IMR-90 (cell line): Measurements from ENCODE around the gene NEAT1. TPM values are rescaled to one million over a fixed set of nuclear protein-coding genes. Genes with fewer than 3 reads are reported as not detected.

Source experiments
- ATAC-seq: fragments of 200-7000 bp; cut with Tn5 transposase; 2 replicates; pipeline ENCODE4 v1.9.1; 2020; ENCODE audit warnings: low read depth, mild to moderate bottlenecking, moderate library complexity
- BruUV-seq: library from RNA; stranded (reverse); fragments of 400-500 nt; replicated peaks from 2 replicates; lab custom pipeline; 2021; lab: Mats Ljungman, UMichigan
- CTCF ChIA-PET: fragments of 300-600 bp; formaldehyde crosslinking; extraction: SDS; loops from one replicate; lab custom pipeline; 2021; ENCODE audit warnings: antibody characterized with exemption; lab: Yijun Ruan, JAX
- POLR2A ChIA-PET: fragments of 300-600 bp; sonication (Branson Sonifier 250); formaldehyde crosslinking; loops from one replicate; lab custom pipeline; 2022; ENCODE audit warnings: antibody characterized with exemption; ENCODE audit not compliant: unreplicated experiment; lab: Charles Lee
- DNase-seq: peaks from one replicate; pipeline ENCODE4 v3.0.0; 2013
- H2AFZ ChIP-seq: replicated peaks from 2 replicates; pipeline ENCODE3; 2013; ENCODE audit warnings: low read length, mild to moderate bottlenecking; ENCODE audit not compliant: poor library complexity
- H2AK5ac ChIP-seq: 2 replicates; pipeline ENCODE4 v1.6.1; 2013; ENCODE audit warnings: low read depth, low read length, inconsistent platforms
- H2AK9ac ChIP-seq: replicated peaks from 2 replicates; pipeline ENCODE3; 2013; ENCODE audit warnings: mild to moderate bottlenecking, low read depth, low read length, moderate library complexity; ENCODE audit not compliant: poor library complexity
- H2BK120ac ChIP-seq: 2 replicates; pipeline ENCODE4 v1.6.1; 2013; ENCODE audit warnings: low read depth, low read length, inconsistent platforms
- H2BK15ac ChIP-seq: 3 replicates; pipeline ENCODE4 v1.6.1; 2013; ENCODE audit warnings: low read depth, low read length, inconsistent platforms
- H2BK20ac ChIP-seq: 2 replicates; pipeline ENCODE4 v1.6.1; 2013; ENCODE audit warnings: low read depth, mild to moderate bottlenecking, inconsistent platforms, low read length, moderate library complexity
- H2BK5ac ChIP-seq: 2 replicates; pipeline ENCODE4 v1.6.1; 2013; ENCODE audit warnings: mild to moderate bottlenecking, low read depth, low read length, inconsistent platforms; ENCODE audit not compliant: poor library complexity, severe bottlenecking
- H3K14ac ChIP-seq: replicated peaks from 2 replicates; pipeline ENCODE4 v1.6.1; 2013; ENCODE audit warnings: low read depth, low read length, inconsistent platforms
- H3K18ac ChIP-seq: 2 replicates; pipeline ENCODE4 v1.6.1; 2013; ENCODE audit warnings: low read depth, low read length, control low read depth
- H3K23ac ChIP-seq: 2 replicates; pipeline ENCODE4 v1.6.1; 2013; ENCODE audit warnings: low read depth, low read length, inconsistent platforms
- H3K27ac ChIP-seq: 2 replicates; pipeline ENCODE4 v1.5.1; 2013; ENCODE audit warnings: mild to moderate bottlenecking, control low read depth, low read length; ENCODE audit not compliant: insufficient read depth
- H3K27me3 ChIP-seq: 2 replicates; pipeline ENCODE4 v1.6.1; 2013; ENCODE audit warnings: low read length; ENCODE audit not compliant: control insufficient read depth, insufficient read depth
- H3K36me3 ChIP-seq: 2 replicates; pipeline ENCODE4 v1.6.1; 2013; ENCODE audit warnings: low read length, mixed read lengths; ENCODE audit not compliant: control insufficient read depth, insufficient read depth
- H3K4ac ChIP-seq: 2 replicates; pipeline ENCODE4 v1.6.1; 2013; ENCODE audit warnings: low read depth, low read length, inconsistent platforms
- H3K4me1 ChIP-seq: 2 replicates; pipeline ENCODE4 v1.6.1; 2013; ENCODE audit warnings: low read length, mixed read lengths; ENCODE audit not compliant: control insufficient read depth, insufficient read depth
- H3K4me2 ChIP-seq: 2 replicates; pipeline ENCODE4 v1.6.1; 2013; ENCODE audit warnings: low read depth, mild to moderate bottlenecking, control low read depth, low read length, moderate library complexity
- H3K4me3 ChIP-seq: 2 replicates; pipeline ENCODE4 v1.5.1; 2013; ENCODE audit warnings: low read depth, mild to moderate bottlenecking, control low read depth, low read length, moderate library complexity; ENCODE audit not compliant: insufficient read depth
- H3K56ac ChIP-seq: 2 replicates; pipeline ENCODE4 v1.6.1; 2013; ENCODE audit warnings: low read length, inconsistent platforms; ENCODE audit not compliant: insufficient read depth; ENCODE audit errors: extremely low read depth
- H3K79me1 ChIP-seq, 2 experiments: 2 replicates each; pipeline ENCODE4 v1.6.1; 2013; ENCODE audit warnings: low read length in 2 of 2, inconsistent platforms in 1 of 2, low read depth in 1 of 2
- H3K9ac ChIP-seq: 2 replicates; pipeline ENCODE4 v1.6.1; 2013; ENCODE audit warnings: low read depth, low read length, control low read depth
- H3K9me1 ChIP-seq: 2 replicates; pipeline ENCODE4 v1.6.1; 2013; ENCODE audit warnings: low read length, inconsistent platforms; ENCODE audit not compliant: insufficient read depth
- H3K9me3 ChIP-seq: 2 replicates; pipeline ENCODE4 v1.6.1; 2013; ENCODE audit warnings: low read length; ENCODE audit not compliant: control insufficient read depth, insufficient read depth
- H4K20me1 ChIP-seq: 2 replicates; pipeline ENCODE4 v1.6.1; 2013; ENCODE audit warnings: low read length, inconsistent platforms; ENCODE audit not compliant: insufficient read depth
- H4K5ac ChIP-seq: 2 replicates; pipeline ENCODE4 v1.6.1; 2013; ENCODE audit warnings: mild to moderate bottlenecking, low read depth, low read length, control low read depth
- H4K8ac ChIP-seq, 2 experiments: 2 replicates each; pipeline ENCODE4 v1.6.1; 2013; ENCODE audit warnings: low read depth in 2 of 2, low read length in 2 of 2, control low read depth in 1 of 2, inconsistent platforms in 1 of 2
- H4K91ac ChIP-seq: 2 replicates; pipeline ENCODE4 v1.6.1; 2013; ENCODE audit warnings: low read depth, low read length, inconsistent platforms; ENCODE audit not compliant: insufficient read depth
- FOS ChIP-seq: fragments of 150-350 bp; IDR thresholded peaks from 2 replicates; pipeline ENCODE4 v1.6.1; 2016; ENCODE audit warnings: low read depth, low read length
- POLR2A ChIP-seq: IDR thresholded peaks from 2 replicates; pipeline ENCODE4 v1.6.1; 2012; ENCODE audit warnings: mild to moderate bottlenecking, low read depth, low read length
- WGBS, 2 experiments: methylation state at CpG; one replicate each; pipeline versions ENCODE4 v1.1.5 to v1.1.7; 2013; ENCODE audit warnings: missing lambda C conversion rate in 2 of 2; ENCODE audit not compliant: insufficient read length in 1 of 2; ENCODE audit errors: extremely low coverage in 2 of 2; 5-methylcytosine and 5-hydroxymethylcytosine counted together
- dilution Hi-C: fragments of 300-500 bp; cut with HindIII; formaldehyde crosslinking; loops from one replicate; pipeline ENCODE4 v1.14.3; 2018; ENCODE audit warnings: low sequenced_read_pairs; ENCODE audit not compliant: unreplicated experiment
- in situ Hi-C: fragments of 300-500 bp; cut with MboI; formaldehyde crosslinking; loops from 3 replicates; pipeline ENCODE4 v1.14.3; 2019; ENCODE audit warnings: low sequenced_read_pairs, inconsistent platforms, mixed read lengths
- intact Hi-C: fragments of 100-400 bp; cut with micrococcal nuclease; formaldehyde crosslinking; loops from 2 replicates; pipeline ENCODE4 v1.10.0; 2022
- polyA plus RNA-seq, 3 experiments: library from polyadenylated mRNA; depleted of rRNA; stranded (reverse); fragments of >200 nt; gene quantifications; 2 replicates each; pipeline ENCODE4 v1.2.3, GENCODE V29; 2012; ENCODE audit warnings: low replicate concordance in 1 of 3
- total RNA-seq: library from RNA; depleted of rRNA; stranded (reverse); fragments of >200 nt; gene quantifications from 2 replicates; pipeline ENCODE4 v1.2.3, GENCODE V29; 2012

NEAT1 gene
- total and polyA plus RNA-seq, 2 of the 4 experiments (the other 2 are of a cell fraction), result 30.1 to 114 TPM

GRCh38 chr11:65434667-65435410, 12.2 kb downstream of the NEAT1 start:
- H4K20me1 ChIP-seq, result peaks cover 96% of the 10 kb centered on the region
- no peak overlapping the region for H2AK5ac ChIP-seq
- intact Hi-C loops, result loop anchor here (5.0 kb wide), 1 partner anchor 77 kb away; no protein-coding TSS in a partner anchor
- H3K27me3 ChIP-seq, result no peaks in the 10 kb centered on the region
- ATAC-seq (no peak), DNase-seq (peak; percentile 38)
- no peak overlapping the region for H2BK120ac ChIP-seq
- H4K91ac ChIP-seq, result no peak overlapping the region
- TF ChIP-seq FOS (no peak), POLR2A (peak; percentile 25)
- ChIA-PET POLR2A (no interaction called here), CTCF (no interaction called here)
- no peak overlapping the region for H2BK15ac ChIP-seq
- no peak overlapping the region for H2BK5ac ChIP-seq
- H2BK20ac ChIP-seq, result no peak overlapping the region
- no peak overlapping the region; the same call in 1 of the 2 replicates for H3K4me3 ChIP-seq
- no peak overlapping the region for H2AFZ ChIP-seq
- H3K9ac ChIP-seq, result peak overlapping the region; percentile 47
- no peak overlapping the region for H4K5ac ChIP-seq
- H3K23ac ChIP-seq, result no peak overlapping the region
- H3K36me3 ChIP-seq, result peaks cover 45% of the 10 kb centered on the region
- in situ Hi-C loops, result no loop called here
- no peaks in the 10 kb centered on the region for H3K9me1 ChIP-seq
- H3K14ac ChIP-seq, result no peak overlapping the region
- 90% methylated on average over 2 of the region's 5 CpGs; no CpG with 5 or more reads in 1 of the 2 experiments for WGBS, 2 experiments
- H3K4me2 ChIP-seq, result peak overlapping the region; percentile 52
- H3K27ac ChIP-seq, result no peak overlapping the region
- H3K79me1 ChIP-seq, result peaks cover 8 to 51% of the 10 kb centered on the region in 2 experiments; a peak in 3 of 4 replicates
- H3K4ac ChIP-seq, result no peak overlapping the region
- H3K9me3 ChIP-seq, result no peaks in the 10 kb centered on the region
- peaks cover 2% of the 10 kb centered on the region; the same call in 1 of the 2 replicates for H3K4me1 ChIP-seq
- no peak overlapping the region for H4K8ac ChIP-seq
- H3K56ac ChIP-seq, result no peak overlapping the region
- H2AK9ac ChIP-seq, result no peak overlapping the region
- BruUV-seq, result no TSS peak
- H3K18ac ChIP-seq, result no peak overlapping the region
- dilution Hi-C loops, result no loop called here
